8988T (cell line): Measurements from ENCODE around the gene SNTN.
"Not testable (repeated sequence)": the region's sequence is repeated elsewhere in the genome, so short reads cannot be mapped to it uniquely, and the experiment has no call there.

ENCODE experiments used
- DNase-seq: peaks from one replicate; pipeline ENCODE4 v3.0.0; 2011

SNTN gene

GRCh38 chr3:63652066-63652725, at the start of gene SNTN:
TSS of gene SNTN (plus strand) at chr3:63652675. CDS start at chr3:63652688, 13 bp downstream.
- DNase-seq = no peak

- DNase-seq = no peak
Measured at GRCh38 chr3:63607716-63608115, 44.8 kb upstream of the SNTN start.

- no peak for DNase-seq
Measured at GRCh38 chr3:63609408-63609807, 43.1 kb upstream of the SNTN start.

GRCh38 chr3:63609834-63610233, 42.6 kb upstream of the SNTN start:
- DNase-seq = no peak

GRCh38 chr3:63611382-63611781, 41.1 kb upstream of the SNTN start:
- no peak for DNase-seq

- no peak for DNase-seq
Measured at GRCh38 chr3:63613561-63613960, 38.9 kb upstream of the SNTN start.

GRCh38 chr3:63617391-63617790, 35.1 kb upstream of the SNTN start:
- no peak for DNase-seq

- no peak for DNase-seq
Measured at GRCh38 chr3:63624941-63625560, 27.4 kb upstream of the SNTN start.

- DNase-seq = no peak
Measured at GRCh38 chr3:63631670-63632069, 20.8 kb upstream of the SNTN start.

GRCh38 chr3:63635186-63635585, 17.3 kb upstream of the SNTN start:
- no peak for DNase-seq

GRCh38 chr3:63639806-63640205, 12.7 kb upstream of the SNTN start:
- no peak for DNase-seq

GRCh38 chr3:63642488-63642887, 10.0 kb upstream of the SNTN start:
- no peak for DNase-seq

GRCh38 chr3:63644212-63644797, 8.2 kb upstream of the SNTN start:
- no peak for DNase-seq

- DNase-seq = not testable (repeated sequence)
Measured at GRCh38 chr3:63644928-63645781, 7.3 kb upstream of the SNTN start.

GRCh38 chr3:63654211-63654610, 1.7 kb downstream of the SNTN start:
- DNase-seq = no peak

GRCh38 chr3:63654931-63655330, 2.5 kb downstream of the SNTN start:
- DNase-seq = no peak

- no peak for DNase-seq
Measured at GRCh38 chr3:63655519-63655918, 3.0 kb downstream of the SNTN start.

- DNase-seq = no peak
Measured at GRCh38 chr3:63656786-63657185, 4.3 kb downstream of the SNTN start.

- DNase-seq = no peak
Measured at GRCh38 chr3:63661242-63661641, 8.8 kb downstream of the SNTN start.

- no peak for DNase-seq
Measured at GRCh38 chr3:63662011-63662410, 9.5 kb downstream of the SNTN start.

- DNase-seq = no peak
Measured at GRCh38 chr3:63662500-63662899, 10.0 kb downstream of the SNTN start.

GRCh38 chr3:63670544-63670943, 18.1 kb downstream of the SNTN start:
- no peak for DNase-seq

- DNase-seq = no peak
Measured at GRCh38 chr3:63673111-63673510, 20.6 kb downstream of the SNTN start.

GRCh38 chr3:63674586-63674985, 22.1 kb downstream of the SNTN start:
- no peak for DNase-seq
